SK-N-SH treated with all-trans-retinoic acid at 6 μM for 48 hours (cell line): ENCODE results near the gene TUSC7.

Experiments
- ATAC-seq: fragments of 200-7000 bp; cut with Tn5 transposase; 3 replicates; pipeline ENCODE4 v1.9.1; 2020; ENCODE audit warnings: mild to moderate bottlenecking, moderate library complexity
- ARNTL ChIP-seq: fragments of 450-650 bp; formaldehyde crosslinking; IDR thresholded peaks from 2 replicates; pipeline ENCODE4 v1.5.0; 2020; ENCODE audit warnings: low read depth, mild to moderate bottlenecking, moderate library complexity, borderline replicate concordance
- BACH2 ChIP-seq: fragments of 250-450 bp; sonication (Bioruptor Pico); IDR thresholded peaks from 2 replicates; pipeline ENCODE4 v1.9.0; 2021; ENCODE audit warnings: mild to moderate bottlenecking, borderline replicate concordance
- GLIS3 ChIP-seq: fragments of 250-450 bp; sonication (Bioruptor Pico); IDR thresholded peaks from 2 replicates; pipeline ENCODE4 v1.5.0; 2020; ENCODE audit warnings: mild to moderate bottlenecking, moderate library complexity
- PPARA ChIP-seq: fragments of 250-450 bp; sonication (Bioruptor Pico); IDR thresholded peaks from 2 replicates; pipeline ENCODE4 v1.5.0; 2020; ENCODE audit warnings: mild to moderate bottlenecking, borderline replicate concordance
- RARB ChIP-seq: fragments of 250-450 bp; sonication (Bioruptor Pico); IDR thresholded peaks from 2 replicates; pipeline ENCODE4 v1.8.0; 2021; ENCODE audit warnings: mild to moderate bottlenecking, moderate library complexity
- SNAI2 ChIP-seq: fragments of 250-450 bp; sonication (Bioruptor Pico); IDR thresholded peaks from 2 replicates; pipeline ENCODE4 v1.5.0; 2020; ENCODE audit warnings: mild to moderate bottlenecking, moderate library complexity
- TCF4 ChIP-seq: fragments of 250-450 bp; sonication (Bioruptor Pico); IDR thresholded peaks from 2 replicates; pipeline ENCODE4 v1.8.0; 2021; ENCODE audit warnings: mild to moderate bottlenecking, moderate library complexity, borderline replicate concordance
- TOX ChIP-seq: fragments of 250-450 bp; sonication (Bioruptor Pico); IDR thresholded peaks from 2 replicates; pipeline ENCODE4 v1.8.0; 2021; ENCODE audit warnings: mild to moderate bottlenecking, moderate library complexity, borderline replicate concordance
- ZFP3 ChIP-seq: fragments of 250-450 bp; sonication (Bioruptor Pico); IDR thresholded peaks from 2 replicates; pipeline ENCODE4 v1.5.0; 2020; ENCODE audit warnings: mild to moderate bottlenecking, moderate library complexity
- ZFP30 ChIP-seq: fragments of 450-650 bp; formaldehyde crosslinking; IDR thresholded peaks from 2 replicates; pipeline ENCODE4 v1.5.0; 2022; ENCODE audit warnings: mild to moderate bottlenecking, moderate library complexity
- ZNF565 ChIP-seq: fragments of 450-650 bp; formaldehyde crosslinking; conservative IDR thresholded peaks from 2 replicates; pipeline ENCODE4 v1.5.0; 2020; ENCODE audit warnings: low read depth, mild to moderate bottlenecking, moderate library complexity
- ZNF8 ChIP-seq: fragments of 450-650 bp; formaldehyde crosslinking; IDR thresholded peaks from 2 replicates; pipeline ENCODE4 v1.5.0; 2020; ENCODE audit warnings: mild to moderate bottlenecking, moderate library complexity
- TF ChIP-seq, protein P1 (sequence below): fragments of 250-450 bp; sonication (Bioruptor Pico); IDR thresholded peaks from 2 replicates; pipeline ENCODE4 v1.5.1; 2020; ENCODE audit warnings: low read depth, mild to moderate bottlenecking, moderate library complexity
- TF ChIP-seq, protein P2 (sequence below): fragments of 250-450 bp; sonication (Bioruptor Pico); IDR thresholded peaks from 2 replicates; pipeline ENCODE4 v1.8.0; 2020; ENCODE audit warnings: mild to moderate bottlenecking, moderate library complexity, borderline replicate concordance
- TF ChIP-seq, protein P3 (sequence below): fragments of 250-450 bp; sonication (Bioruptor Pico); IDR thresholded peaks from 2 replicates; pipeline ENCODE4 v1.8.0; 2021; ENCODE audit warnings: low read depth, mild to moderate bottlenecking, moderate library complexity, borderline replicate concordance
- TF ChIP-seq, protein P4 (sequence below): fragments of 250-450 bp; sonication (Bioruptor Pico); IDR thresholded peaks from 2 replicates; pipeline ENCODE4 v1.5.0; 2020; ENCODE audit warnings: mild to moderate bottlenecking, moderate library complexity
- TF ChIP-seq, protein P5 (sequence below): fragments of 250-450 bp; sonication (Bioruptor Pico); IDR thresholded peaks from 2 replicates; pipeline ENCODE4 v1.5.1; 2021; ENCODE audit warnings: mild to moderate bottlenecking, moderate library complexity

TUSC7 gene

DNA sequence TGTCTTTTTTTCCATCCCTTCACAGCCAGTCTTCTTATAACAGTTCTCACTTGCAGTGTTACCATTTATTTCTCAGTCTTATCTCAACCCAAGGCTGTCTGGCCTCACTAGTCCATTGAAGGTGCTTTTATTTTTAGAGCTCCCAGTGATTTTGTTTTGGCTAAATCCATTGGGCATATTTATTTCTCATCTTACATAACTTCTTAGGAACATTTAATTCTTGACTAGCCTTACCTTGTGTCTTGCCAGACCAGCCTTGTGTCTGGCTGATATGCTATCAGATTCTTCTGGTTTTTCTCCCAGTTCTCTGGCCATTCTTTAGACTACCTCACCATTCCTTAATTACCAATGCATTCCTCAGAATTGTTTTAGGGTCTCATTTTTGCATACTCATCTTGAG is 42.3 kb upstream of the TUSC7 start:
- no peak for ATAC-seq
- no peak for TF ChIP-seq GLIS3 (CRISPR knock-in tag)
- no peak for TF ChIP-seq TCF4 (CRISPR knock-in tag)
- TF ChIP-seq, protein P1, sequence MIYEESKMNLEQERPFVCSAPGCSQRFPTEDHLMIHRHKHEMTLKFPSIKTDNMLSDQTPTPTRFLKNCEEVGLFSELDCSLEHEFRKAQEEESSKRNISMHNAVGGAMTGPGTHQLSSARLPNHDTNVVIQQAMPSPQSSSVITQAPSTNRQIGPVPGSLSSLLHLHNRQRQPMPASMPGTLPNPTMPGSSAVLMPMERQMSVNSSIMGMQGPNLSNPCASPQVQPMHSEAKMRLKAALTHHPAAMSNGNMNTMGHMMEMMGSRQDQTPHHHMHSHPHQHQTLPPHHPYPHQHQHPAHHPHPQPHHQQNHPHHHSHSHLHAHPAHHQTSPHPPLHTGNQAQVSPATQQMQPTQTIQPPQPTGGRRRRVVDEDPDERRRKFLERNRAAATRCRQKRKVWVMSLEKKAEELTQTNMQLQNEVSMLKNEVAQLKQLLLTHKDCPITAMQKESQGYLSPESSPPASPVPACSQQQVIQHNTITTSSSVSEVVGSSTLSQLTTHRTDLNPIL (CRISPR knock-in tag) = no peak
- no peak for TF ChIP-seq BACH2 (CRISPR knock-in tag)
- no peak for TF ChIP-seq TOX
- TF ChIP-seq ZFP30 = no peak
- no peak for TF ChIP-seq RARB (CRISPR knock-in tag)
- TF ChIP-seq, protein P2, sequence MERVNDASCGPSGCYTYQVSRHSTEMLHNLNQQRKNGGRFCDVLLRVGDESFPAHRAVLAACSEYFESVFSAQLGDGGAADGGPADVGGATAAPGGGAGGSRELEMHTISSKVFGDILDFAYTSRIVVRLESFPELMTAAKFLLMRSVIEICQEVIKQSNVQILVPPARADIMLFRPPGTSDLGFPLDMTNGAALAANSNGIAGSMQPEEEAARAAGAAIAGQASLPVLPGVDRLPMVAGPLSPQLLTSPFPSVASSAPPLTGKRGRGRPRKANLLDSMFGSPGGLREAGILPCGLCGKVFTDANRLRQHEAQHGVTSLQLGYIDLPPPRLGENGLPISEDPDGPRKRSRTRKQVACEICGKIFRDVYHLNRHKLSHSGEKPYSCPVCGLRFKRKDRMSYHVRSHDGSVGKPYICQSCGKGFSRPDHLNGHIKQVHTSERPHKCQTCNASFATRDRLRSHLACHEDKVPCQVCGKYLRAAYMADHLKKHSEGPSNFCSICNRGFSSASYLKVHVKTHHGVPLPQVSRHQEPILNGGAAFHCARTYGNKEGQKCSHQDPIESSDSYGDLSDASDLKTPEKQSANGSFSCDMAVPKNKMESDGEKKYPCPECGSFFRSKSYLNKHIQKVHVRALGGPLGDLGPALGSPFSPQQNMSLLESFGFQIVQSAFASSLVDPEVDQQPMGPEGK (CRISPR knock-in tag) = no peak
- TF ChIP-seq, protein P3, sequence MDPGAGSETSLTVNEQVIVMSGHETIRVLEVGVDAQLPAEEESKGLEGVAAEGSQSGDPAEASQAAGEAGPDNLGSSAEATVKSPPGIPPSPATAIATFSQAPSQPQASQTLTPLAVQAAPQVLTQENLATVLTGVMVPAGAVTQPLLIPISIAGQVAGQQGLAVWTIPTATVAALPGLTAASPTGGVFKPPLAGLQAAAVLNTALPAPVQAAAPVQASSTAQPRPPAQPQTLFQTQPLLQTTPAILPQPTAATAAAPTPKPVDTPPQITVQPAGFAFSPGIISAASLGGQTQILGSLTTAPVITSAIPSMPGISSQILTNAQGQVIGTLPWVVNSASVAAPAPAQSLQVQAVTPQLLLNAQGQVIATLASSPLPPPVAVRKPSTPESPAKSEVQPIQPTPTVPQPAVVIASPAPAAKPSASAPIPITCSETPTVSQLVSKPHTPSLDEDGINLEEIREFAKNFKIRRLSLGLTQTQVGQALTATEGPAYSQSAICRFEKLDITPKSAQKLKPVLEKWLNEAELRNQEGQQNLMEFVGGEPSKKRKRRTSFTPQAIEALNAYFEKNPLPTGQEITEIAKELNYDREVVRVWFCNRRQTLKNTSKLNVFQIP (CRISPR knock-in tag) = no peak
- TF ChIP-seq ZNF8 = no peak
- no peak for TF ChIP-seq ARNTL

DNA sequence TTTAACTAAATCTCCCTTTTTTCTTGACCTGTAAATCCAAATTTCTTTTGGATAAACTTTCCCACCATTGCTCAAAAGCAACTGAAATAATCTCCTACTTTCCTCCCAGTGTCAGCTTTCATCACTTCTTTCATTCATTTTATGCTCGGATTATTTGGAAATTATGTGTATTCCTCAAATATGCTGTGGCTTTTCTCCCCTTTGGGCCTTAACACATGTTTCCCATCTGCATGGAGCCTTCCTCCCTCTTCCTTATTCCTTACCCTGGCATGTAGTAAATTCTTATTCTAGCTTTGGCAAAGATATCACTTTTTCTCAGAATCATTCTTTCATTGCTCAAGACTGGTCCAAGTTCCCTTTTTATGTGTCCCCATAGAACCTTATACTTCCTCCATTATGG is 41.8 kb upstream of the TUSC7 start:
- no peak for ATAC-seq

DNA sequence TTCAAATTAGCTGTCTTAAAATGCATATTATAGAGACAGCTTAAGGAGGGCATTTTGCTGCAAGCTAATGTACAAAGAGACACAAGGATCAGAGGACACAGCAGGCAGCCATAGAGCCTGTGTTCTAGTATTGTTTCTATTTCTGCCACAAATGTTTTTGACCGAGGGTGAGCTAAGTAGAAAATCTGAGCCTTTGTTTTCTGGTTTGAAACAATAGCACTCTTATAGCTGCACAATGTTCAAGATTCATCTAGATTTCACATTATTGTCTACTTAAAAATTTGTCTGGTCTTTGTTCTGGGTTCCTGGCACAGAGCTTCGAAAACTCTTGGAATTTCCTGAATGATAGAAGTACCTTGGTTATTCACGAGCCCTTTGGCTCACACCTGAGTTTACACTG is 40.0 kb upstream of the TUSC7 start:
- ATAC-seq = no peak
- TF ChIP-seq ZNF565 (CRISPR knock-in tag) (no peak), SNAI2 (CRISPR knock-in tag) (no peak), ZFP30 (no peak), ZNF8 (no peak), TCF4 (CRISPR knock-in tag) (no peak), GLIS3 (CRISPR knock-in tag) (no peak), TOX (no peak)
- TF ChIP-seq, protein P4, sequence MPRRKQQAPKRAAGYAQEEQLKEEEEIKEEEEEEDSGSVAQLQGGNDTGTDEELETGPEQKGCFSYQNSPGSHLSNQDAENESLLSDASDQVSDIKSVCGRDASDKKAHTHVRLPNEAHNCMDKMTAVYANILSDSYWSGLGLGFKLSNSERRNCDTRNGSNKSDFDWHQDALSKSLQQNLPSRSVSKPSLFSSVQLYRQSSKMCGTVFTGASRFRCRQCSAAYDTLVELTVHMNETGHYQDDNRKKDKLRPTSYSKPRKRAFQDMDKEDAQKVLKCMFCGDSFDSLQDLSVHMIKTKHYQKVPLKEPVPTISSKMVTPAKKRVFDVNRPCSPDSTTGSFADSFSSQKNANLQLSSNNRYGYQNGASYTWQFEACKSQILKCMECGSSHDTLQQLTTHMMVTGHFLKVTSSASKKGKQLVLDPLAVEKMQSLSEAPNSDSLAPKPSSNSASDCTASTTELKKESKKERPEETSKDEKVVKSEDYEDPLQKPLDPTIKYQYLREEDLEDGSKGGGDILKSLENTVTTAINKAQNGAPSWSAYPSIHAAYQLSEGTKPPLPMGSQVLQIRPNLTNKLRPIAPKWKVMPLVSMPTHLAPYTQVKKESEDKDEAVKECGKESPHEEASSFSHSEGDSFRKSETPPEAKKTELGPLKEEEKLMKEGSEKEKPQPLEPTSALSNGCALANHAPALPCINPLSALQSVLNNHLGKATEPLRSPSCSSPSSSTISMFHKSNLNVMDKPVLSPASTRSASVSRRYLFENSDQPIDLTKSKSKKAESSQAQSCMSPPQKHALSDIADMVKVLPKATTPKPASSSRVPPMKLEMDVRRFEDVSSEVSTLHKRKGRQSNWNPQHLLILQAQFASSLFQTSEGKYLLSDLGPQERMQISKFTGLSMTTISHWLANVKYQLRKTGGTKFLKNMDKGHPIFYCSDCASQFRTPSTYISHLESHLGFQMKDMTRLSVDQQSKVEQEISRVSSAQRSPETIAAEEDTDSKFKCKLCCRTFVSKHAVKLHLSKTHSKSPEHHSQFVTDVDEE (CRISPR knock-in tag) = no peak
- TF ChIP-seq, protein P1 (CRISPR knock-in tag) = no peak
- TF ChIP-seq, protein P3 (CRISPR knock-in tag) = no peak

More for the DNA sequence above, 41.8 kb upstream of the TUSC7 start:
- TF ChIP-seq, protein P4 (CRISPR knock-in tag) = no peak
- no peak for TF ChIP-seq PPARA (CRISPR knock-in tag)
- no peak for TF ChIP-seq ZFP3
- TF ChIP-seq TOX = no peak
- no peak for TF ChIP-seq RARB (CRISPR knock-in tag)
- TF ChIP-seq ARNTL = no peak
- TF ChIP-seq, protein P5, sequence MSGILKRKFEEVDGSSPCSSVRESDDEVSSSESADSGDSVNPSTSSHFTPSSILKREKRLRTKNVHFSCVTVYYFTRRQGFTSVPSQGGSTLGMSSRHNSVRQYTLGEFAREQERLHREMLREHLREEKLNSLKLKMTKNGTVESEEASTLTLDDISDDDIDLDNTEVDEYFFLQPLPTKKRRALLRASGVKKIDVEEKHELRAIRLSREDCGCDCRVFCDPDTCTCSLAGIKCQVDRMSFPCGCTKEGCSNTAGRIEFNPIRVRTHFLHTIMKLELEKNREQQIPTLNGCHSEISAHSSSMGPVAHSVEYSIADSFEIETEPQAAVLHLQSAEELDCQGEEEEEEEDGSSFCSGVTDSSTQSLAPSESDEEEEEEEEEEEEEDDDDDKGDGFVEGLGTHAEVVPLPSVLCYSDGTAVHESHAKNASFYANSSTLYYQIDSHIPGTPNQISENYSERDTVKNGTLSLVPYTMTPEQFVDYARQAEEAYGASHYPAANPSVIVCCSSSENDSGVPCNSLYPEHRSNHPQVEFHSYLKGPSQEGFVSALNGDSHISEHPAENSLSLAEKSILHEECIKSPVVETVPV (CRISPR knock-in tag) = no peak
- no peak for TF ChIP-seq TCF4 (CRISPR knock-in tag)
